Neural cell (in vitro differentiated cells): ENCODE results near the gene NR5A2. TPM values are rescaled to one million over a fixed set of nuclear protein-coding genes. Genes with fewer than 3 reads are reported as not detected.

Experiments
- H2AFZ ChIP-seq: fragments of 200-600, 300-800 bp; sonication (generic), shearing (Covaris generic); 2 replicates; pipeline ENCODE4 v1.6.0; 2014; ENCODE audit warnings: low read depth, mild to moderate bottlenecking, antibody characterized with exemption, low read length, moderate library complexity
- H3F3A ChIP-seq: fragments of 200-600 bp; shearing (Covaris generic); 2 replicates; pipeline ENCODE4 v1.6.1; 2016; ENCODE audit warnings: mild to moderate bottlenecking, moderate library complexity, mixed read lengths, antibody characterized with exemption, low read length; ENCODE audit not compliant: insufficient read depth, poor library complexity, severe bottlenecking
- H3K27ac ChIP-seq: fragments of 200-600, 300-800 bp; sonication (generic), shearing (Covaris generic); 2 replicates; pipeline ENCODE4 v1.5.1; 2014; ENCODE audit warnings: mild to moderate bottlenecking, low read length, moderate library complexity
- H3K27me3 ChIP-seq: fragments of 300-800, 200-600 bp; sonication (generic), shearing (Covaris generic); 2 replicates; pipeline ENCODE4 v1.6.0; 2014; ENCODE audit warnings: mild to moderate bottlenecking, low read depth, low read length, moderate library complexity; ENCODE audit not compliant: insufficient read depth
- H3K36me3 ChIP-seq: fragments of 300-800, 200-600 bp; sonication (generic), shearing (Covaris generic); 2 replicates; pipeline ENCODE4 v1.5.1; 2014; ENCODE audit warnings: mild to moderate bottlenecking, antibody characterized with exemption, low read length, moderate library complexity; ENCODE audit not compliant: insufficient read depth
- H3K4me2 ChIP-seq: fragments of 300-800, 200-600 bp; sonication (generic), shearing (Covaris generic); 2 replicates; pipeline ENCODE4 v1.6.0; 2014; ENCODE audit warnings: mild to moderate bottlenecking, low read length
- H3K4me3 ChIP-seq: fragments of 300-800, 200-600 bp; sonication (generic), shearing (Covaris generic); 2 replicates; pipeline ENCODE4 v1.5.1; 2014; ENCODE audit warnings: mild to moderate bottlenecking, low read length, moderate library complexity
- H3K79me2 ChIP-seq: fragments of 200-600 bp; shearing (Covaris generic); replicated peaks from 2 replicates; pipeline ENCODE4 v1.6.0; 2014; ENCODE audit warnings: mild to moderate bottlenecking, low read length, moderate library complexity; ENCODE audit not compliant: insufficient read depth
- H3K9ac ChIP-seq: fragments of 300-800, 200-600 bp; sonication (generic), shearing (Covaris generic); 2 replicates; pipeline ENCODE4 v1.6.1; 2016; ENCODE audit warnings: mild to moderate bottlenecking, low read length, mixed read lengths
- H3K9me2 ChIP-seq: fragments of 200-600 bp; shearing (Covaris generic); 2 replicates; pipeline ENCODE4 v1.6.1; 2016; ENCODE audit warnings: mild to moderate bottlenecking, low read length, mixed read lengths; ENCODE audit not compliant: insufficient read depth
- H3K9me3 ChIP-seq: fragments of 200-600, 300-800 bp; sonication (generic), shearing (Covaris generic); 2 replicates; pipeline ENCODE4 v1.6.1; 2016; ENCODE audit warnings: mild to moderate bottlenecking, mixed run types, low read length, moderate library complexity, mixed read lengths
- H4K20me1 ChIP-seq: fragments of 200-600 bp; shearing (Covaris generic); 2 replicates; pipeline ENCODE4 v1.6.1; 2016; ENCODE audit warnings: mild to moderate bottlenecking, mixed run types; ENCODE audit not compliant: insufficient read depth
- EP300 ChIP-seq: fragments of 450-650 bp; conservative IDR thresholded peaks from 2 replicates; pipeline ENCODE4 v1.6.1; 2014; ENCODE audit warnings: antibody characterized with exemption, mild to moderate bottlenecking, moderate library complexity; ENCODE audit not compliant: poor library complexity, severe bottlenecking
- EZH2 ChIP-seq: fragments of 200-600, 300-800 bp; shearing (Covaris generic), sonication (generic); IDR thresholded peaks from 2 replicates; pipeline ENCODE4 v1.6.1; 2014; ENCODE audit warnings: antibody characterized with exemption, low read length, borderline replicate concordance, mild to moderate bottlenecking; ENCODE audit not compliant: insufficient read depth, poor library complexity, severe bottlenecking
- MXI1 ChIP-seq: fragments of 450-650 bp; conservative IDR thresholded peaks from 2 replicates; pipeline ENCODE4 v1.6.1; 2014; ENCODE audit warnings: antibody characterized with exemption, mild to moderate bottlenecking; ENCODE audit not compliant: poor library complexity, severe bottlenecking
- POLR2AphosphoS5 ChIP-seq: IDR thresholded peaks from 2 replicates; pipeline ENCODE4 v1.6.1; 2012
- RAD21 ChIP-seq: fragments of 450-650 bp; conservative IDR thresholded peaks from 2 replicates; pipeline ENCODE4 v1.6.1; 2014; ENCODE audit warnings: antibody characterized with exemption, mild to moderate bottlenecking, moderate library complexity
- REST ChIP-seq: IDR thresholded peaks from 2 replicates; pipeline ENCODE4 v1.6.1; 2012; ENCODE audit warnings: borderline replicate concordance
- SMC3 ChIP-seq: fragments of 450-650 bp; conservative IDR thresholded peaks from 2 replicates; pipeline ENCODE4 v1.6.1; 2014; ENCODE audit warnings: antibody characterized with exemption, mild to moderate bottlenecking, moderate library complexity; ENCODE audit not compliant: poor library complexity
- TAF1 ChIP-seq: IDR thresholded peaks from 2 replicates; pipeline ENCODE4 v1.6.1; 2012; ENCODE audit warnings: low read depth
- polyA plus RNA-seq: library from polyadenylated mRNA; depleted of rRNA; stranded (reverse); fragments of >200 nt; gene quantifications from 2 replicates; pipeline ENCODE4 v1.2.3, GENCODE V29; 2014
- TF ChIP-seq, protein P1 (sequence below): fragments of 450-650 bp; IDR thresholded peaks from 2 replicates; pipeline ENCODE4 v1.5.1; 2014; ENCODE audit warnings: antibody characterized with exemption, mild to moderate bottlenecking, moderate library complexity; ENCODE audit not compliant: poor library complexity, severe bottlenecking

Gene NR5A2
- polyA plus RNA-seq, 1 donor from 2014 or later: not detected

DNA sequence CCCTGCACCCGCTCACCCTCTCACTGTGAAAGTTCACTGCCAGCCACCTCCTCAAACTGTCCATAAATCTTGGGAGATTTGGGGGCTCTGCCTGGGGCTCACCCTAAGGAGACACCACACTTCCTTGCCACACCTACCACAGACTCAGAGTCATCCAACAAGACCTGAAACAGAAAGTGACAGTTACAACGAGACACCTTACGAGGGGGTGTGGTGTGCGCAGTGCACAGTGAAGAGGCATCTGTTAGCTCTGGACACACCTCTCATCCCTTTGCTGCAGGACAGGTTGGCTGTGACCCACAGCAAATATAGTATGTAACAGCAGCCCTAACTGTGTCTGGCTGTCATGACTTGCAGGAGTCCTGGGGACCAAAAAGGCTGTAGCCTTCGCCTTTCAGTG is 190.2 kb downstream of the NR5A2 start:
- Histone ChIP-seq H3K9me3 (peaks cover 4% of the 10 kb centered on the region), H3F3A (no peaks in the 10 kb centered on the region), H3K9me2 (no peaks in the 10 kb centered on the region), H3K27ac (no peak overlapping the region), H3K4me3 (no peak overlapping the region), H4K20me1 (no peaks in the 10 kb centered on the region), H3K9ac (no peak overlapping the region), H3K27me3 (no peaks in the 10 kb centered on the region), H3K4me2 (no peak overlapping the region), H3K36me3 (no peaks in the 10 kb centered on the region), H3K79me2 (no peaks in the 10 kb centered on the region), H2AFZ (no peak overlapping the region)
- no peak for TF ChIP-seq EP300
- TF ChIP-seq, protein P1, sequence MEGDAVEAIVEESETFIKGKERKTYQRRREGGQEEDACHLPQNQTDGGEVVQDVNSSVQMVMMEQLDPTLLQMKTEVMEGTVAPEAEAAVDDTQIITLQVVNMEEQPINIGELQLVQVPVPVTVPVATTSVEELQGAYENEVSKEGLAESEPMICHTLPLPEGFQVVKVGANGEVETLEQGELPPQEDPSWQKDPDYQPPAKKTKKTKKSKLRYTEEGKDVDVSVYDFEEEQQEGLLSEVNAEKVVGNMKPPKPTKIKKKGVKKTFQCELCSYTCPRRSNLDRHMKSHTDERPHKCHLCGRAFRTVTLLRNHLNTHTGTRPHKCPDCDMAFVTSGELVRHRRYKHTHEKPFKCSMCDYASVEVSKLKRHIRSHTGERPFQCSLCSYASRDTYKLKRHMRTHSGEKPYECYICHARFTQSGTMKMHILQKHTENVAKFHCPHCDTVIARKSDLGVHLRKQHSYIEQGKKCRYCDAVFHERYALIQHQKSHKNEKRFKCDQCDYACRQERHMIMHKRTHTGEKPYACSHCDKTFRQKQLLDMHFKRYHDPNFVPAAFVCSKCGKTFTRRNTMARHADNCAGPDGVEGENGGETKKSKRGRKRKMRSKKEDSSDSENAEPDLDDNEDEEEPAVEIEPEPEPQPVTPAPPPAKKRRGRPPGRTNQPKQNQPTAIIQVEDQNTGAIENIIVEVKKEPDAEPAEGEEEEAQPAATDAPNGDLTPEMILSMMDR: no peak
- no peak for TF ChIP-seq POLR2AphosphoS5
- TF ChIP-seq RAD21: no peak
- no peak for TF ChIP-seq REST
- no peak for TF ChIP-seq EZH2
- no peak for TF ChIP-seq MXI1
- TF ChIP-seq TAF1: no peak
- TF ChIP-seq SMC3: no peak

DNA sequence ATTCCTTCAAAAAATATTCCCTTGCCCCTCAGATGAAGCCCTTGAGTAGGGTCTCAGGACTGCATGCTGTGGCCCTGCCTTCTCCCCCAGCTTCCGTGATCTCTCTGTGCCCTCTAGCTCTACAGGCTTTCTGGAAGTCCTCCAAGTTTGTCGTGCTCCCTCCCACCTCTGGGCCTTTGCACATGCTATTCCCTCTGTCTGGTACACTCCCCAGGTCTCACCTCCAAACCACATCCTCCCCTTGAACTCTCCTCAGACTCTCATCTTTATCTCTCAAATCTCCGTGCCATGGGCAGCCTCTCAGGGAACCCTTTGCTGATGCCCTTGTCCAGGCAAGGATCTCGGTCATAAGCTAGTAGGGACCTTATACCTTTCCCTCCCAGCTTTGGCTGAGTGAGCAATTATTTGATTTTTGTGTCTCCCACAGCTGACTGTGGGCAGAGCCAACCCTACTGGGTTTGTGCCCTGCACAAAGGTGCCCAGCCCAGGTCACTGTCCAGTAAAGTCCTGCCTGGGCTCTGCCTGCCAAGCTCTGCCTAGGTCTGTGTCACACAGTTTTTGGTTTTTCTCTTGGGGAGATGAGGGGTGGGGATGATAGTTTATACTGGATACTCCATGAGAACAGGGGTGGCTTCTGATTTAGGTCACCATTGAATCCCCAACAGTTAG is 194.2 kb downstream of the NR5A2 start:
- Histone ChIP-seq H3K9me3 (no peaks in the 10 kb centered on the region), H3K36me3 (no peaks in the 10 kb centered on the region), H3K9ac (no peak overlapping the region), H4K20me1 (no peaks in the 10 kb centered on the region), H3F3A (no peaks in the 10 kb centered on the region), H3K9me2 (no peaks in the 10 kb centered on the region), H2AFZ (no peak overlapping the region), H3K27ac (no peak overlapping the region), H3K27me3 (no peaks in the 10 kb centered on the region), H3K4me3 (no peak overlapping the region), H3K4me2 (no peak overlapping the region), H3K79me2 (no peaks in the 10 kb centered on the region)
- TF ChIP-seq RAD21: no peak

- H4K20me1 ChIP-seq: no peaks in the 10 kb centered on the region
- no peak overlapping the region for H3K4me3 ChIP-seq
- H3F3A ChIP-seq: no peaks in the 10 kb centered on the region
- no peaks in the 10 kb centered on the region for H3K9me3 ChIP-seq
- H3K9me2 ChIP-seq: no peaks in the 10 kb centered on the region
- no peak overlapping the region for H3K4me2 ChIP-seq
- no peak overlapping the region for H3K27ac ChIP-seq
- H2AFZ ChIP-seq: no peak overlapping the region
- no peaks in the 10 kb centered on the region for H3K79me2 ChIP-seq
- no peak overlapping the region for H3K9ac ChIP-seq
- TF ChIP-seq POLR2AphosphoS5 (no peak), TAF1 (no peak), SMC3 (no peak), EZH2 (no peak), EP300 (no peak), RAD21 (no peak), MXI1 (no peak), REST (no peak)
- TF ChIP-seq, protein P1: no peak
- H3K27me3 ChIP-seq: no peaks in the 10 kb centered on the region
- no peaks in the 10 kb centered on the region for H3K36me3 ChIP-seq
Observed at GRCh38 chr1:200223207-200223606, 195.7 kb downstream of the NR5A2 start.
